Upper lobe of left lung (tissue), 4 donors: ENCODE measurements around the gene MITF.

Experiments used
- EP300 ChIP-seq, 4 donors: sonication (generic); formaldehyde crosslinking; IDR thresholded peaks; one replicate each; pipeline ENCODE4 v1.5.1; 2017; ENCODE audit warnings: antibody characterized with exemption in 4 of 4, control low read depth in 2 of 4
- POLR2A ChIP-seq, 4 donors: fragments of 450-650 bp; IDR thresholded peaks; one replicate each; pipeline ENCODE4 v1.5.1; 2016 to 2017; ENCODE audit warnings: antibody characterized with exemption in 4 of 4, mild to moderate bottlenecking in 2 of 4
- TF ChIP-seq, protein P1 (sequence below), 6 experiments: fragments of 450-650 bp in 4 of 6; fragments of 200-600 bp in 2 of 6; sonication (generic) in 2 of 6; IDR thresholded peaks; one replicate each; pipeline ENCODE4 v1.5.1; 2016 to 2019; ENCODE audit warnings: antibody characterized with exemption in 6 of 6

DNA sequence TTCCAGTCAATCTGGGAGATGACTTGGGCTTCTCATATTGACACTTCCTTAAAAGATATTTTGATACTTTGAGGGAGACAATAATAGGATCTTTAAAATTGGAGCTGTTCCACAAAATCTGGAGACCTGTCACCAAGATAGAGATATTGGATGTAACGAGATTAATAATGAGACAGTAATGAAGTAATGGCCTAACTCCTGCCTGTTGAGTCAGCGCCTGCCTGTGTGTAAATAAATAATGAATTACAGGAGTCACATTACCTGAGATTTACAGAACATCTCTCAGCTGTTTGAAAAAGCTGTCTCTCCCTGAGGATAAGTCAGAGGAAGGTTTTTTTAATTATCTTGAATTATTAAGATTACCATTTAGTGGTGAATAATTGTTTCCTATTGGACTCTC, 43.8 kb upstream of the MITF start:
- TF ChIP-seq, protein P1, sequence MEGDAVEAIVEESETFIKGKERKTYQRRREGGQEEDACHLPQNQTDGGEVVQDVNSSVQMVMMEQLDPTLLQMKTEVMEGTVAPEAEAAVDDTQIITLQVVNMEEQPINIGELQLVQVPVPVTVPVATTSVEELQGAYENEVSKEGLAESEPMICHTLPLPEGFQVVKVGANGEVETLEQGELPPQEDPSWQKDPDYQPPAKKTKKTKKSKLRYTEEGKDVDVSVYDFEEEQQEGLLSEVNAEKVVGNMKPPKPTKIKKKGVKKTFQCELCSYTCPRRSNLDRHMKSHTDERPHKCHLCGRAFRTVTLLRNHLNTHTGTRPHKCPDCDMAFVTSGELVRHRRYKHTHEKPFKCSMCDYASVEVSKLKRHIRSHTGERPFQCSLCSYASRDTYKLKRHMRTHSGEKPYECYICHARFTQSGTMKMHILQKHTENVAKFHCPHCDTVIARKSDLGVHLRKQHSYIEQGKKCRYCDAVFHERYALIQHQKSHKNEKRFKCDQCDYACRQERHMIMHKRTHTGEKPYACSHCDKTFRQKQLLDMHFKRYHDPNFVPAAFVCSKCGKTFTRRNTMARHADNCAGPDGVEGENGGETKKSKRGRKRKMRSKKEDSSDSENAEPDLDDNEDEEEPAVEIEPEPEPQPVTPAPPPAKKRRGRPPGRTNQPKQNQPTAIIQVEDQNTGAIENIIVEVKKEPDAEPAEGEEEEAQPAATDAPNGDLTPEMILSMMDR (IDR thresholded peaks at IDR 0.05): no peak
- TF ChIP-seq POLR2A (IDR thresholded peaks at IDR 0.05): no peak
- TF ChIP-seq EP300 (IDR thresholded peaks at IDR 0.05): no peak
